Smooth muscle cell of the brain vasculature (primary cell): Measurements from ENCODE around the gene GABRR2.

ENCODE experiments used
- DNase-seq: peaks from one replicate; pipeline ENCODE4 v3.0.0-alpha.2; 2012; ENCODE audit warnings: low read depth, low spot score

GABRR2 gene

DNA sequence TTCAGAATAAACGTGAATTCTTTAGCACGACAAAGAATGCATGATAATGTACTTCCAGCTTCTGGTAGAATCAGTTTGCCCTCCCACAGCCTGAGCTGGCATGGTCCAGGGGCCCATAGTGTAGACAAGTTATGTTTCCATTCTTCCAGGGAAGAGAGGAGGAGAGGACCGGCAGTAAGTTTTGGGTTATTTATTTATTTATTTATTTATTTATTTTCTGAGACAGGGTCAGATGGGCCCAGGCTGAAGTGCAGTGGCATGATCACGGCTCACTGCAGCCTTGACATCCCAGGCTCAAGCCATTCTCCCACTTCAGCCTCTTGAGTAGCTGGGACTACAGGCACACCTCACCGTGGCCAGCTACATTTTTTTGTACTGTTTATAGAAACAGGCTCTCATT, 102.6 kb downstream of the GABRR2 start:
- no peak for DNase-seq

DNA sequence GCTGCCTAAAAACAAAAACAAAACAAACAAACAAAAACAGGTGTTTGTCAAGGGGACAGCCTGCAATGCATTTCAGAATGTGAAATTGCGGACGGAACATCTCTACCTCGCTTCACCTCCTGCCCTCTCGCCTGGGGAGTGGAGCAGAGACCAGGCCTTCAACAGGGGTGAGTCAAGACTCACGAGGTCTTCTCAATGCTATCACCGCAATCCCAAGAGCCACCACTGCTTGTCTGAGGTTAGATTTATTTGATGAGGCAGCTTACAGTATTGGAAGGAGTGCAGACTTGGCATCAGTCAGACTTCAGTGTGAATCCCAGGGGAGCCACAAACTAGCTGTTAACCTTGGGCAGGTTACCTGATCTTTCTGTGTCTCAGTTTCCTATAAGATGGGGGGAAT, 105.6 kb downstream of the GABRR2 start:
- no peak for DNase-seq

DNA sequence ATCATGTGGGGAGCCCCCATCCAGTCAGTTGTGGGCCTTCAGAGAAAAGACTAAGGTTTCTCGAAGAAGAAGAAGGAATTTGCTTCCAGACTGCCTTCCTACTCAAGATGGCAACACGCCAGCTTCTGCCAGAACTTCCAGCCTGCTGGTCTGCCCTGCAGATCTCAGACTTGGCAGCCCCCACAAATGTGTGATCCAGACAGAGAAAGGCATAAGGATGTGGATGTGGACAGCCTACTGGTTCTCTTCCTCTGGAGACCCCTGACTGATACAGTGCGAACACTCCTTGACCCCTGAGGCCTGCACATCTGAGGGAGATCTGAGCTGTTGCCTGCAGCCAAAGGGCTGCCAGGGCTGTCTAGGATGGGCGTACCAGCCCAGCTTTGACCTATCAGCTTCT, 106.5 kb downstream of the GABRR2 start:
- DNase-seq, result no peak
